K562 (cell line): Measurements from ENCODE around the gene CPSF4. TPM values are rescaled to one million over a fixed set of nuclear protein-coding genes. Genes with fewer than 3 reads are reported as not detected.

ENCODE experiments used
- AFF1 ChIP-seq, 2 experiments: fragments of 450-650 bp; IDR thresholded peaks; 2 replicates each; pipeline ENCODE4 v1.6.1; 2018; ENCODE audit warnings: mild to moderate bottlenecking in 2 of 2, low read depth in 1 of 2; ENCODE audit not compliant: partially characterized antibody in 2 of 2
- ATF6 ChIP-seq: sonication (generic); formaldehyde crosslinking; IDR thresholded peaks from 2 replicates; pipeline ENCODE4 v1.4.0; 2020; ENCODE audit warnings: mild to moderate bottlenecking, missing genetic modification reagents
- BCOR ChIP-seq: fragments of 450-650 bp; IDR thresholded peaks from 2 replicates; pipeline ENCODE4 v1.6.1; 2016
- CEBPB ChIP-seq: fragments of 450-650 bp; IDR thresholded peaks from 2 replicates; pipeline ENCODE4 v1.6.1; 2016; ENCODE audit warnings: missing genetic modification characterization, missing compliant biosample characterization
- CLOCK ChIP-seq: fragments of 250-450 bp; sonication (Bioruptor Pico); IDR thresholded peaks from 2 replicates; pipeline ENCODE4 v1.4.0; 2020; ENCODE audit warnings: mild to moderate bottlenecking, moderate library complexity, borderline replicate concordance
- DPF2 ChIP-seq: fragments of 450-650 bp; IDR thresholded peaks from 2 replicates; pipeline ENCODE4 v1.6.1; 2016
- HMG20A ChIP-seq: fragments of 450-650 bp; formaldehyde crosslinking; conservative IDR thresholded peaks from 2 replicates; pipeline ENCODE4 v1.4.0; 2020; ENCODE audit warnings: mild to moderate bottlenecking, mixed read lengths
- MYNN ChIP-seq, 2 experiments: sonication (generic); formaldehyde crosslinking in 1 of 2; IDR thresholded peaks; 2 replicates each; pipeline versions ENCODE4 v1.5.0 to v1.6.1; 2016 to 2020; ENCODE audit warnings: antibody characterized with exemption in 1 of 2, missing genetic modification reagents in 1 of 2
- PHF8 ChIP-seq: fragments of 200-600 bp; sonication (generic); IDR thresholded peaks from 2 replicates; pipeline ENCODE4 v1.6.1; 2012; ENCODE audit warnings: mixed run types, mild to moderate bottlenecking, inconsistent platforms, low read length, moderate library complexity, borderline replicate concordance
- SNIP1 ChIP-seq: fragments of 450-650 bp; IDR thresholded peaks from 2 replicates; pipeline ENCODE4 v1.7.1; 2017; ENCODE audit warnings: low read depth, mild to moderate bottlenecking
- SUPT5H ChIP-seq: fragments of 450-650 bp; IDR thresholded peaks from 2 replicates; pipeline ENCODE4 v1.6.1; 2016
- THRB ChIP-seq: fragments of 450-650 bp; formaldehyde crosslinking; conservative IDR thresholded peaks from 2 replicates; pipeline ENCODE4 v1.4.0; 2022; ENCODE audit warnings: mild to moderate bottlenecking, missing genetic modification characterization
- ZBTB2 ChIP-seq: fragments of 450-650 bp; IDR thresholded peaks from 2 replicates; pipeline ENCODE4 v1.6.1; 2016; ENCODE audit warnings: antibody characterized with exemption
- ZNF79 ChIP-seq: fragments of 250-450 bp; sonication (Bioruptor Pico); IDR thresholded peaks from 2 replicates; pipeline ENCODE4 v1.4.0; 2020; ENCODE audit warnings: low read depth, mild to moderate bottlenecking, moderate library complexity
- polyA plus RNA-seq, 8 experiments: library from polyadenylated mRNA; depleted of rRNA in 4 of 8; stranded (reverse) in 5 of 8; unstranded in 3 of 8; fragments of >200 nt; fragmentation: Nextera tagmentation in 2 of 8; fragmentation: Illumina TruSeq in 1 of 8; extraction: Ambion mirVana in 2 of 8; extraction: Trizol in 1 of 8; gene quantifications; 2 replicates each; pipeline versions ENCODE4 v1.2.1 to v1.2.3, GENCODE V29; 2011 to 2014; ENCODE audit warnings: inconsistent platforms in 1 of 8, missing spikeins in 1 of 8
- total RNA-seq, 7 experiments: library from RNA; depleted of rRNA in 6 of 7; stranded (reverse); fragments of >200 nt in 6 of 7; fragmentation: Illumina TruSeq in 2 of 7; extraction: Trizol in 2 of 7; gene quantifications; 2 replicates each; pipeline versions ENCODE4 v1.2.1 to v1.2.3, GENCODE V29; 2011 to 2021; ENCODE audit warnings: low replicate concordance in 1 of 7

Gene CPSF4
- total and polyA plus RNA-seq, 9 of the 15 experiments (the other 6 are each of a cell fraction or from before 2014, with no cell fraction given), result 16.9 to 118 (median 71.7) TPM

- 0 out of 2 replicates have a peak, but pooled peaks have one; percentile 7 for TF ChIP-seq THRB (CRISPR knock-in tag)
- TF ChIP-seq PHF8, result peak; percentile 87; the same call in 1 of the 2 replicates
- TF ChIP-seq CEBPB (tag), result peak; percentile 100
- TF ChIP-seq ZBTB2, result no peak
- TF ChIP-seq HMG20A (CRISPR knock-in tag), result no peak
- no peak for TF ChIP-seq SNIP1
- peak; percentile 21; the same call in 1 of the 2 replicates for TF ChIP-seq MYNN (IDR thresholded peaks at IDR 0.05)
- TF ChIP-seq MYNN (CRISPR knock-in tag; IDR thresholded peaks at IDR 0.05), result no peak
- peak; percentile 74 for TF ChIP-seq ATF6 (CRISPR knock-in tag)
- no peak; the same call in 1 of the 2 replicates for TF ChIP-seq BCOR
- peak in 1 of 2 experiments; percentile 61 for TF ChIP-seq AFF1 (IDR thresholded peaks at IDR 0.05; ENCODE audit: low read depth in 1 of 2, partially characterized antibody in 2 of 2)
- peak; percentile 55; the same call in 1 of the 2 replicates for TF ChIP-seq DPF2
- TF ChIP-seq CLOCK (CRISPR knock-in tag), result 0 out of 2 replicates have a peak, but pooled peaks have one; percentile 10
- 0 out of 2 replicates have a peak, but pooled peaks have one; percentile 22 for TF ChIP-seq ZNF79
- TF ChIP-seq SUPT5H, result peak; percentile 91
Observed at GRCh38 chr7:99408379-99409191, 30.2 kb upstream of the CPSF4 start, which contains the start of the genes BUD31 and PDAP1 (continued).
